ES-I3 (cell line): Measurements from ENCODE around the gene KDM4C.
"Not testable (repeated sequence)": the region's sequence is repeated elsewhere in the genome, so short reads cannot be mapped to it uniquely, and the experiment has no call there.

Experiments used
- H3K36me3 ChIP-seq: 2 replicates; pipeline ENCODE4 v1.6.1; 2013; ENCODE audit warnings: mild to moderate bottlenecking, low read length, control low read depth, moderate library complexity; ENCODE audit not compliant: insufficient read depth
- H3K4me1 ChIP-seq: 2 replicates; pipeline ENCODE4 v1.6.1; 2013; ENCODE audit warnings: mild to moderate bottlenecking, control low read depth, low read length; ENCODE audit not compliant: insufficient read depth
- H3K9ac ChIP-seq: 2 replicates; pipeline ENCODE4 v1.6.1; 2013; ENCODE audit warnings: low read depth, mild to moderate bottlenecking, low read length, moderate library complexity
- H3K9me3 ChIP-seq: 2 replicates; pipeline ENCODE4 v1.6.1; 2013; ENCODE audit warnings: mild to moderate bottlenecking, low read length, moderate library complexity; ENCODE audit not compliant: control insufficient read depth, insufficient read depth

The KDM4C gene

GRCh38 chr9:6942406-6942805 is 184.6 kb downstream of the KDM4C start:
- Histone ChIP-seq H3K36me3 (no peaks in the 10 kb centered on the region), H3K9me3 (no peaks in the 10 kb centered on the region), H3K9ac (no peak overlapping the region), H3K4me1 (no peaks in the 10 kb centered on the region)

GRCh38 chr9:6943293-6943692 is 185.5 kb downstream of the KDM4C start:
- Histone ChIP-seq H3K36me3 (no peaks in the 10 kb centered on the region), H3K4me1 (no peaks in the 10 kb centered on the region), H3K9me3 (no peaks in the 10 kb centered on the region), H3K9ac (no peak overlapping the region)

GRCh38 chr9:6944093-6944551 is 186.3 kb downstream of the KDM4C start:
- H3K9me3 ChIP-seq = no peaks in the 10 kb centered on the region

GRCh38 chr9:6944896-6945295 is 187.1 kb downstream of the KDM4C start:
- H3K4me1 ChIP-seq = no peaks in the 10 kb centered on the region
- H3K36me3 ChIP-seq = no peaks in the 10 kb centered on the region
- H3K9ac ChIP-seq = no peak overlapping the region
- no peaks in the 10 kb centered on the region for H3K9me3 ChIP-seq

More at GRCh38 chr9:6944093-6944551, 186.3 kb downstream of the KDM4C start:
- Histone ChIP-seq H3K9ac (no peak overlapping the region), H3K4me1 (no peaks in the 10 kb centered on the region), H3K36me3 (no peaks in the 10 kb centered on the region)

GRCh38 chr9:6945816-6946215 is 188.0 kb downstream of the KDM4C start:
- H3K4me1 ChIP-seq = no peaks in the 10 kb centered on the region
- 0 out of 2 replicates have a peak, but pooled peaks cover 2% of the 10 kb centered on the region for H3K9me3 ChIP-seq
- no peak overlapping the region for H3K9ac ChIP-seq
- no peaks in the 10 kb centered on the region for H3K36me3 ChIP-seq

GRCh38 chr9:6946583-6947166 is 188.9 kb downstream of the KDM4C start:
- H3K4me1 ChIP-seq = no peaks in the 10 kb centered on the region
- no peak overlapping the region for H3K9ac ChIP-seq

GRCh38 chr9:6948921-6949320 is 191.1 kb downstream of the KDM4C start:
- H3K9ac ChIP-seq, H3K4me1 ChIP-seq, H3K9me3 ChIP-seq, H3K36me3 ChIP-seq: not testable (repeated sequence)

More at GRCh38 chr9:6946583-6947166, 188.9 kb downstream of the KDM4C start:
- no peaks in the 10 kb centered on the region for H3K36me3 ChIP-seq
- H3K9me3 ChIP-seq = 0 out of 2 replicates have a peak, but pooled peaks cover 2% of the 10 kb centered on the region

- Histone ChIP-seq H3K36me3 (no peaks in the 10 kb centered on the region; the same call in 1 of the 2 replicates), H3K9me3 (no peaks in the 10 kb centered on the region), H3K9ac (no peak overlapping the region), H3K4me1 (peaks cover 22% of the 10 kb centered on the region)
Observed at GRCh38 chr9:6955251-6955921, 197.6 kb downstream of the KDM4C start.

GRCh38 chr9:6956879-6957278 is 199.1 kb downstream of the KDM4C start:
- H3K36me3 ChIP-seq = no peaks in the 10 kb centered on the region; the same call in 1 of the 2 replicates
- H3K9ac ChIP-seq = no peak overlapping the region
- H3K4me1 ChIP-seq = peaks cover 22% of the 10 kb centered on the region
- no peaks in the 10 kb centered on the region for H3K9me3 ChIP-seq

GRCh38 chr9:6959270-6960000 is 201.7 kb downstream of the KDM4C start:
- H3K36me3 ChIP-seq = no peaks in the 10 kb centered on the region; the same call in 1 of the 2 replicates

GRCh38 chr9:6960777-6961176 is 203.0 kb downstream of the KDM4C start:
- H3K9me3 ChIP-seq = no peaks in the 10 kb centered on the region
- H3K4me1 ChIP-seq = peaks cover under 1% of the 10 kb centered on the region; the same call in 1 of the 2 replicates
- no peak overlapping the region for H3K9ac ChIP-seq
- no peaks in the 10 kb centered on the region; the same call in 1 of the 2 replicates for H3K36me3 ChIP-seq

More at GRCh38 chr9:6959270-6960000, 201.7 kb downstream of the KDM4C start:
- peaks cover 12% of the 10 kb centered on the region for H3K4me1 ChIP-seq
- H3K9me3 ChIP-seq = no peaks in the 10 kb centered on the region
- H3K9ac ChIP-seq = no peak overlapping the region

GRCh38 chr9:6961845-6962522 is 204.2 kb downstream of the KDM4C start:
- Histone ChIP-seq H3K36me3 (no peaks in the 10 kb centered on the region; the same call in 1 of the 2 replicates), H3K9me3 (no peaks in the 10 kb centered on the region), H3K9ac (no peak overlapping the region), H3K4me1 (no peaks in the 10 kb centered on the region)

- H3K36me3 ChIP-seq = no peaks in the 10 kb centered on the region
- H3K9ac ChIP-seq = no peak overlapping the region
- H3K9me3 ChIP-seq = no peaks in the 10 kb centered on the region
- no peaks in the 10 kb centered on the region for H3K4me1 ChIP-seq
Observed at GRCh38 chr9:6965566-6965965, 207.8 kb downstream of the KDM4C start.

GRCh38 chr9:6968271-6968670 is 210.5 kb downstream of the KDM4C start:
- Histone ChIP-seq H3K9me3 (no peaks in the 10 kb centered on the region), H3K9ac (no peak overlapping the region), H3K36me3 (no peaks in the 10 kb centered on the region), H3K4me1 (no peaks in the 10 kb centered on the region)
